ENCODE results near the gene FAM136A. TPM values are rescaled to one million over a fixed set of nuclear protein-coding genes. Genes with fewer than 3 reads are reported as not detected.

The FAM136A gene
- total RNA-seq, 1 experiment from 2014 or later, result 77.7 TPM

DNA sequence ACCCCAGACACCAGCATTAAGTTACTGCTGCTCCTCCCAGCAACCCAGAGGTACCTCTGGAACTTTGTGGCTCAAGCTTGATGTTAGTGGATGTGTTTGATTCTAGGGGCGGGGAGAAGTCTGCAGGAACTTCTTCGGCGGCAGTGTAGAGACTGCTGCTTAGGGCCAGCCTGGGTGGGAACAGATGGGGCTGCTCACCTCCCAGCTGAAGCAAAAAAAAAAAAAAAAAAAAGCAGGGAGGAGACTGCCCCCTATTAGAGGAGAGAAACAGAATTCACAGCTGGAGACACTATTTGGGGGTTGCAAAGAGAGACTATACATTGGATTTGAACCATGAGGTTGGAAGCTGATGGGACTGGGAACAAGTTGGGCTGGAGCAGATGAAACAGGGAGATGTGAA lies 28.6 kb upstream of the FAM136A start:
- Histone ChIP-seq H3K4me3 (ENCODE audit: low read depth, low read length, poor library complexity, severe bottlenecking) (no peak overlapping the region), H3K36me3 (ENCODE audit: insufficient read depth, low read length, poor library complexity, severe bottlenecking) (no peaks in the 10 kb centered on the region), H3K9me3 (ENCODE audit: low read depth, low read length, poor library complexity, severe bottlenecking) (no peaks in the 10 kb centered on the region), H3K4me1 (ENCODE audit: insufficient read depth, low read length, poor library complexity, severe bottlenecking) (no peaks in the 10 kb centered on the region), H3K27me3 (replicated peaks; ENCODE audit: insufficient read depth, low read depth, low read length, poor library complexity) (no peaks in the 10 kb centered on the region), H3K27ac (ENCODE audit: low read depth, low read length, poor library complexity, severe bottlenecking) (no peak overlapping the region)
- DNase-seq (ENCODE audit: low spot score), result no peak
- intact Hi-C loops (cut with micrococcal nuclease; ENCODE audit: unreplicated experiment), result no loop called here
- no TSS peak for BruUV-seq (replicated peaks)
- ChIA-PET POLR2A (ENCODE audit: low non-redundant PET) (no interaction called here), CTCF (interaction anchor here (0.6 to 0.7 kb wide), 2 partner anchors 13 to 313 kb away, joined by 3 to 7 read pairs; no protein-coding TSS in a partner anchor)
- TF ChIP-seq, protein P1, sequence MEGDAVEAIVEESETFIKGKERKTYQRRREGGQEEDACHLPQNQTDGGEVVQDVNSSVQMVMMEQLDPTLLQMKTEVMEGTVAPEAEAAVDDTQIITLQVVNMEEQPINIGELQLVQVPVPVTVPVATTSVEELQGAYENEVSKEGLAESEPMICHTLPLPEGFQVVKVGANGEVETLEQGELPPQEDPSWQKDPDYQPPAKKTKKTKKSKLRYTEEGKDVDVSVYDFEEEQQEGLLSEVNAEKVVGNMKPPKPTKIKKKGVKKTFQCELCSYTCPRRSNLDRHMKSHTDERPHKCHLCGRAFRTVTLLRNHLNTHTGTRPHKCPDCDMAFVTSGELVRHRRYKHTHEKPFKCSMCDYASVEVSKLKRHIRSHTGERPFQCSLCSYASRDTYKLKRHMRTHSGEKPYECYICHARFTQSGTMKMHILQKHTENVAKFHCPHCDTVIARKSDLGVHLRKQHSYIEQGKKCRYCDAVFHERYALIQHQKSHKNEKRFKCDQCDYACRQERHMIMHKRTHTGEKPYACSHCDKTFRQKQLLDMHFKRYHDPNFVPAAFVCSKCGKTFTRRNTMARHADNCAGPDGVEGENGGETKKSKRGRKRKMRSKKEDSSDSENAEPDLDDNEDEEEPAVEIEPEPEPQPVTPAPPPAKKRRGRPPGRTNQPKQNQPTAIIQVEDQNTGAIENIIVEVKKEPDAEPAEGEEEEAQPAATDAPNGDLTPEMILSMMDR (conservative IDR thresholded peaks at IDR 0.05; ENCODE audit: low read depth, low read length), result no peak
- TF ChIP-seq EZH2 (IDR thresholded peaks at IDR 0.05; ENCODE audit: borderline replicate concordance, low read depth, low read length, poor library complexity, severe bottlenecking), result no peak

DNA sequence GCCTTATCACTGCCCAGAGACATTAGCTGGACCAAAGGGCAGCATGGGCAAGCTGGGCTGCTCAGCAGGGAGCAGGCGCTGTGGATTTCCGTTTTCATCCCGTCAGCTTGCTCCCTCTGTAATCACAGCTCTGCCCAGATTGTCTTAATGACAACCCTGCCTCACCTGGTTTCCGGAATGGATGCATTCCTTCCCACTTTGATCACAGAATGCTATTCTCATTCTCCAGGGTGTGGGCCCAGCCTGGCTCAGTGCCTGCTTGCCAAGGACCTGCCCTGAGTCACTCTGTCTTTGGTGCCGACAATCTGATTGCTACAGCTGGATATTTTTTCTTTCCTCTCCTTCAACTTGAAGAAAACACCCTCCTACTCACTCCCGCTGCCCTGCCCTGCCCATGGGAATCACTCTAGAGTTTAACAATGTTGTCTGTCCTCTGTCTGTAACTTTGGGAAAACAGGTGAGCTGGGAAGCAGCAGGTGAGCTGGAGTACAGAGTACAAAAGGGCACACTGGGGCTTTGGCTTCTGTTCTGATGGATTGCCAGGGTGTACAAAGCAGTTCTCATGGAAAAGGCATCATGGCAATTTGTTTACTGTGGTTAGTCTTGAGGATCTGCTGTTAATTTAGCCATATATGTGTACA lies 27.2 kb upstream of the FAM136A start:
- Histone ChIP-seq H3K4me1 (ENCODE audit: insufficient read depth, low read length, poor library complexity, severe bottlenecking) (no peaks in the 10 kb centered on the region), H3K4me3 (ENCODE audit: low read depth, low read length, poor library complexity, severe bottlenecking) (no peak overlapping the region), H3K27me3 (replicated peaks; ENCODE audit: insufficient read depth, low read depth, low read length, poor library complexity) (no peaks in the 10 kb centered on the region), H3K27ac (ENCODE audit: low read depth, low read length, poor library complexity, severe bottlenecking) (no peak overlapping the region), H3K36me3 (ENCODE audit: insufficient read depth, low read length, poor library complexity, severe bottlenecking) (no peaks in the 10 kb centered on the region), H3K9me3 (ENCODE audit: low read depth, low read length, poor library complexity, severe bottlenecking) (no peaks in the 10 kb centered on the region)
- intact Hi-C loops (cut with micrococcal nuclease; ENCODE audit: unreplicated experiment), result no loop called here
- DNase-seq (ENCODE audit: low spot score), result no peak
- no peak for TF ChIP-seq EZH2 (IDR thresholded peaks at IDR 0.05; ENCODE audit: borderline replicate concordance, low read depth, low read length, poor library complexity, severe bottlenecking)
- TF ChIP-seq, protein P1 (conservative IDR thresholded peaks at IDR 0.05; ENCODE audit: low read depth, low read length), result no peak
- ChIA-PET CTCF (interaction anchor here (0.7 to 0.9 kb wide), 2 partner anchors 316 to 751 kb away, joined by 3 to 4 read pairs; no protein-coding TSS in a partner anchor), POLR2A (ENCODE audit: low non-redundant PET) (no interaction called here)
- BruUV-seq (replicated peaks), result no TSS peak

GRCh38 chr2:70325875-70326274 lies 24.0 kb upstream of the FAM136A start:
- no peak overlapping the region for H3K4me3 ChIP-seq (ENCODE audit: low read depth, low read length, poor library complexity, severe bottlenecking)
- ChIA-PET POLR2A (ENCODE audit: low non-redundant PET) (no interaction called here), CTCF (no interaction called here)
- H3K27ac ChIP-seq (ENCODE audit: low read depth, low read length, poor library complexity, severe bottlenecking), result no peak overlapping the region
- no TSS peak for BruUV-seq (replicated peaks)
- intact Hi-C loops (cut with micrococcal nuclease; ENCODE audit: unreplicated experiment), result no loop called here
- H3K9me3 ChIP-seq (ENCODE audit: low read depth, low read length, poor library complexity, severe bottlenecking), result no peaks in the 10 kb centered on the region
- H3K36me3 ChIP-seq (ENCODE audit: insufficient read depth, low read length, poor library complexity, severe bottlenecking), result no peaks in the 10 kb centered on the region
- H3K4me1 ChIP-seq (ENCODE audit: insufficient read depth, low read length, poor library complexity, severe bottlenecking), result no peaks in the 10 kb centered on the region
- no peak for DNase-seq (ENCODE audit: low spot score)
- H3K27me3 ChIP-seq (replicated peaks; ENCODE audit: insufficient read depth, low read depth, low read length, poor library complexity), result no peaks in the 10 kb centered on the region
- no peak for TF ChIP-seq EZH2 (IDR thresholded peaks at IDR 0.05; ENCODE audit: borderline replicate concordance, low read depth, low read length, poor library complexity, severe bottlenecking)
- TF ChIP-seq, protein P1 (conservative IDR thresholded peaks at IDR 0.05; ENCODE audit: low read depth, low read length), result no peak

Measured in A673 (cell line).